Measurements from ENCODE around the gene RNF150.

RNF150 gene

GRCh38 chr4:141020801-141021261, 112.4 kb downstream of the RNF150 start:
- TF ChIP-seq SPI1 (IDR thresholded peaks at IDR 0.05; ENCODE audit: borderline replicate concordance, low read depth): no peak
- no peak for TF ChIP-seq CTCF (IDR thresholded peaks at IDR 0.05; ENCODE audit: insufficient read depth, low read length)
- TF ChIP-seq REST (IDR thresholded peaks at IDR 0.05; ENCODE audit: insufficient replicate concordance, low read depth): no peak
- TF ChIP-seq GABPA (IDR thresholded peaks at IDR 0.05; ENCODE audit: low read depth): no peak
- TF ChIP-seq POLR2AphosphoS5 (IDR thresholded peaks at IDR 0.05; ENCODE audit: low read depth): no peak
- no peak for DNase-seq (ENCODE audit: low read depth in 1 of 2, low spot score in 1 of 2)
- no peaks in the 10 kb centered on the region for H3K27me3 ChIP-seq (ENCODE audit: insufficient read depth, poor library complexity, severe bottlenecking)
- no peak overlapping the region for H3K27ac ChIP-seq (replicated peaks)
- no peak overlapping the region for H3K4me3 ChIP-seq (replicated peaks; ENCODE audit: insufficient read depth, low read length)

- no peak for DNase-seq (ENCODE audit: low read depth in 1 of 2, low spot score in 1 of 2)
- no peak overlapping the region for H3K27ac ChIP-seq (replicated peaks)
- H3K4me3 ChIP-seq (replicated peaks; ENCODE audit: insufficient read depth, low read length): no peak overlapping the region
- TF ChIP-seq SPI1 (IDR thresholded peaks at IDR 0.05; ENCODE audit: borderline replicate concordance, low read depth): no peak
- no peak for TF ChIP-seq GABPA (IDR thresholded peaks at IDR 0.05; ENCODE audit: low read depth)
- no peak for TF ChIP-seq CTCF (IDR thresholded peaks at IDR 0.05; ENCODE audit: insufficient read depth, low read length)
- TF ChIP-seq POLR2AphosphoS5 (IDR thresholded peaks at IDR 0.05; ENCODE audit: low read depth): no peak
- no peak for TF ChIP-seq REST (IDR thresholded peaks at IDR 0.05; ENCODE audit: insufficient replicate concordance, low read depth)
- no peaks in the 10 kb centered on the region for H3K27me3 ChIP-seq (ENCODE audit: insufficient read depth, poor library complexity, severe bottlenecking)
These were observed 113.5 kb downstream of the RNF150 start for GRCh38 chr4:141019768-141020167.

- Histone ChIP-seq H3K27ac (replicated peaks) (no peak overlapping the region), H3K27me3 (ENCODE audit: insufficient read depth, poor library complexity, severe bottlenecking) (no peaks in the 10 kb centered on the region), H3K4me3 (replicated peaks; ENCODE audit: insufficient read depth, low read length) (no peak overlapping the region)
- no peak for TF ChIP-seq CTCF (IDR thresholded peaks at IDR 0.05; ENCODE audit: insufficient read depth, low read length)
- TF ChIP-seq GABPA (IDR thresholded peaks at IDR 0.05; ENCODE audit: low read depth): no peak
- TF ChIP-seq POLR2AphosphoS5 (IDR thresholded peaks at IDR 0.05; ENCODE audit: low read depth): no peak
- no peak for TF ChIP-seq REST (IDR thresholded peaks at IDR 0.05; ENCODE audit: insufficient replicate concordance, low read depth)
- no peak for TF ChIP-seq SPI1 (IDR thresholded peaks at IDR 0.05; ENCODE audit: borderline replicate concordance, low read depth)
- no peak for DNase-seq (ENCODE audit: low read depth in 1 of 2, low spot score in 1 of 2)
These were observed 117.0 kb downstream of the RNF150 start for GRCh38 chr4:141016117-141016798.
